Large intestine (tissue), 3 donors: ENCODE data around the gene C11orf71. TPM values are rescaled to one million over a fixed set of nuclear protein-coding genes. Genes with fewer than 3 reads are reported as not detected.

Experiments used
- DNase-seq, 2 donors: peaks; one replicate each; pipeline versions ENCODE4 v3.0.0 to v3.0.0-alpha.2; 2013
- H3K27ac ChIP-seq: one replicate; pipeline ENCODE4 v1.5.1; 2013; ENCODE audit warnings: low read length
- H3K27me3 ChIP-seq: 2 replicates; pipeline ENCODE4 v1.6.1; 2013; ENCODE audit warnings: low read length; ENCODE audit not compliant: control insufficient read depth, insufficient read depth
- H3K36me3 ChIP-seq: 2 replicates; pipeline ENCODE4 v1.6.1; 2013; ENCODE audit warnings: low read length; ENCODE audit not compliant: control insufficient read depth, insufficient read depth
- H3K4me1 ChIP-seq: one replicate; pipeline ENCODE4 v1.6.1; 2013; ENCODE audit warnings: low read length; ENCODE audit not compliant: control insufficient read depth, insufficient read depth
- H3K4me3 ChIP-seq: one replicate; pipeline ENCODE4 v1.5.1; 2013; ENCODE audit warnings: low read length
- H3K9me3 ChIP-seq: one replicate; pipeline ENCODE4 v1.6.1; 2013; ENCODE audit warnings: mild to moderate bottlenecking, low read depth, low read length, moderate library complexity; ENCODE audit not compliant: control insufficient read depth
- WGBS: methylation state at CpG from one replicate; pipeline ENCODE4 v1.1.5; 2013; ENCODE audit warnings: low lambda C conversion rate; ENCODE audit not compliant: insufficient coverage; 5-methylcytosine and 5-hydroxymethylcytosine counted together
- polyA plus RNA-seq: library from polyadenylated mRNA; unstranded; fragments of 120-200 nt; gene quantifications from one replicate; pipeline ENCODE4 v1.2.1, GENCODE V29; 2013

The C11orf71 gene
- polyA plus RNA-seq, 1 donor = 11.5 TPM

DNA sequence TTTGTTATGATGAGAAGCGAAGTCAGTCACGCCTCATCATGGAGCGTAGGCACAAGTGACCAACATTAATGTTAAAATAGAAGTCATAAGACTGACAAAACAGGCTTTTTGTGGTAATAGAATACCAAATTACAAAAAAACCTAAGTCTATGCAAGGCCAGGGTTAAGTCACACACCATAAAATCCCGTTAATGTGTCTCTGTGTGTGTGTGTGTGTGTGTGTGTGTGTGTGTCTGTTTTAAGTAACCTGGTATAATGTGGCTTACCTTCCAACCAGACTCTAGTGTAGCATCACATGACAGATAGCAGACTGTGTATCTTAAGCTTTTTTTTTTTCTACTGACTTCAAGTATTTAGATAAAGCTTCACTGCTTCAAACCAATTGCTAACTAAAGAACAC, 38.0 kb downstream of the C11orf71 start:
- no peaks in the 10 kb centered on the region for H3K4me1 ChIP-seq
- no peak overlapping the region for H3K27ac ChIP-seq
- peak in 1 of 2 donors; percentile 5 for DNase-seq
- no peaks in the 10 kb centered on the region for H3K9me3 ChIP-seq
- H3K4me3 ChIP-seq = no peak overlapping the region
- peaks cover 3% of the 10 kb centered on the region for H3K27me3 ChIP-seq
- no peaks in the 10 kb centered on the region for H3K36me3 ChIP-seq
- no CpG with 5 or more reads among the region's 4 CpGs for WGBS

- no peaks in the 10 kb centered on the region for H3K9me3 ChIP-seq
- no peak for DNase-seq
- H3K27me3 ChIP-seq = no peaks in the 10 kb centered on the region
- no peak overlapping the region for H3K4me3 ChIP-seq
- H3K27ac ChIP-seq = no peak overlapping the region
- H3K36me3 ChIP-seq = no peaks in the 10 kb centered on the region
- no peaks in the 10 kb centered on the region for H3K4me1 ChIP-seq
Observed at GRCh38 chr11:114359342-114359741, 41.0 kb downstream of the C11orf71 start.

DNA sequence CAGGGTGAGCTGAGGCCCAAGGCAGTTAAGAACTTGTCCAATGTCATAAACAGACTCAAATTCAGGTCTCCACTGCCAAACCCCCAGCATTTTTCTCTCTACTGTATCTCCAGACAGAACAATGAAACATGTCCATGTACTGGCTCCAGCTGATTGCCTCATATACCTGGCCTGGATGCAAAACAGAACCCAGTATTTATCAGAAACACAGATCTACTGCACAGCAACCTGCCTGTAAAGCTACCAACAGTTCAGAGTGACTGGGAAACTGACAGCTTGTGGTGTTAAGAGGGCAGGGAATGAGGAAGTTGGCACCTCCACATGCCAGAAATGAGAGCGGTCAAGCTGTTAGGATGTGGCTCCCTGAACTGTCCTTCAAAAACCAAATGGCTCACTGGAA, 41.6 kb downstream of the C11orf71 start:
- H3K27me3 ChIP-seq = no peaks in the 10 kb centered on the region
- H3K36me3 ChIP-seq = no peaks in the 10 kb centered on the region
- H3K27ac ChIP-seq = no peak overlapping the region
- no peak for DNase-seq
- no peaks in the 10 kb centered on the region for H3K4me1 ChIP-seq
- no peak overlapping the region for H3K4me3 ChIP-seq
- WGBS = no CpG with 5 or more reads among the region's 1 CpG
- no peaks in the 10 kb centered on the region for H3K9me3 ChIP-seq

- no peak for DNase-seq
- Histone ChIP-seq H3K4me3 (no peak overlapping the region), H3K9me3 (no peaks in the 10 kb centered on the region), H3K36me3 (no peaks in the 10 kb centered on the region), H3K27ac (no peak overlapping the region), H3K4me1 (no peaks in the 10 kb centered on the region), H3K27me3 (no peaks in the 10 kb centered on the region)
- no CpG with 5 or more reads among the region's 3 CpGs for WGBS
Observed at GRCh38 chr11:114354076-114354475, 46.2 kb downstream of the C11orf71 start.

DNA sequence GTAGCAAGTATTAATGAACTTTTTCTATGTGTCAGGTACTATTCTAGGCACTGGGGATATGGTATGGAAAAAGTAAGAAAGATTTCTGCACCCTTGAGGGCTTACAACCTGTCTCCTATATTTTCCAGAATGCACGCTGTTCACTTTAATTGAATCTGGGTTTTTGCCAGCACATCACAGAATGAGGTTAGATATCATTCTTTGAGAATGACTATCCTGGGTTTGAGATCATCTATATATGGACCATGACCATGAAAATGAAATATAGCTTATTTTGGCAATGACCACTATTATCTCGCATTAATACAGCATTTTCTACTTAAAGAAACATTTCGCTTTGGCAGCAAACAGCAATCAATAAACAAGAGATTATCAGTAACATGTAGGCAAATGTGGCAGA, 46.9 kb downstream of the C11orf71 start:
- no peak overlapping the region for H3K4me3 ChIP-seq
- H3K36me3 ChIP-seq = no peaks in the 10 kb centered on the region
- no peak overlapping the region for H3K27ac ChIP-seq
- H3K9me3 ChIP-seq = no peaks in the 10 kb centered on the region
- H3K27me3 ChIP-seq = no peaks in the 10 kb centered on the region
- DNase-seq = no peak
- H3K4me1 ChIP-seq = no peaks in the 10 kb centered on the region
- WGBS = 100% methylated on average over 1 of the region's 3 CpGs

DNA sequence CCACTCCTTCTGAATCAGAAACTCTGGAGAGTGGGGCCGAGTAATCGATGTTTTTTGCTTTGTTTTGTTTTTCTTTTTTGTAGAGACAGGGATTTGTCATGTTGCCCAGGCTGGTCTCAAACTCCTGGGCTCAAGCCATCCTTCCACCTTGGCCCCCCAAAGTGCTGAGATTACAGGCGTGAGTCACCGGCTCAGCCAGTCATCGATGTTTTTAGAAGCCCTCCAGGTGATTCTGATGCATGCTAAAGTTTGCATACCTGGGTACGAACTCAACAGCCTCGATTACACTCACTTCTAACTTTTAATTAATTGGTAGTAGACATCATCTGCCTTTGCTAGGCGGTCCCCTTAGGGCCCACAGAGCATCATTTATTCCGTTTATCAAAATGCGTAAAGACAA, 50.3 kb downstream of the C11orf71 start:
- Histone ChIP-seq H3K4me1 (no peaks in the 10 kb centered on the region), H3K36me3 (no peaks in the 10 kb centered on the region), H3K9me3 (no peaks in the 10 kb centered on the region), H3K27me3 (no peaks in the 10 kb centered on the region), H3K4me3 (no peak overlapping the region), H3K27ac (no peak overlapping the region)
- no peak for DNase-seq
- WGBS = 100% methylated on average over 1 of the region's 10 CpGs

Other genes with a start within 250 kb of the C11orf71 start
- 4.0 TPM for gene NNMT, start 104.1 kb downstream of the C11orf71 start, polyA plus RNA-seq
- 46.7 TPM for gene RBM7, start 155 bp upstream of the C11orf71 start, polyA plus RNA-seq
- 52.6 TPM for gene REXO2, start 39.0 kb upstream of the C11orf71 start, polyA plus RNA-seq
- 0.07 TPM for gene NXPE1, start 159.4 kb upstream of the C11orf71 start, polyA plus RNA-seq
- gene NXPE4, start 195.3 kb upstream of the C11orf71 start, polyA plus RNA-seq = not detected